Fibroblast of skin of left quadriceps (primary cell): ENCODE results near the gene MZF1.
"Not testable (repeated sequence)": the region's sequence is repeated elsewhere in the genome, so short reads cannot be mapped to it uniquely, and the experiment has no call there.

Experiments used
- DNase-seq, 2 experiments: peaks; one replicate each; pipeline ENCODE4 v3.0.0-alpha.2; 2013; ENCODE audit warnings: low read depth in 2 of 2

Gene MZF1

GRCh38 chr19:58542641-58543372 is 30.3 kb downstream of the MZF1 start:
- not testable (repeated sequence) for DNase-seq

GRCh38 chr19:58539169-58539559 is 34.0 kb downstream of the MZF1 start:
- not testable (repeated sequence) for DNase-seq

GRCh38 chr19:58538257-58539168 is 34.6 kb downstream of the MZF1 start:
- no peak for DNase-seq

GRCh38 chr19:58536852-58537798 is 36.0 kb downstream of the MZF1 start:
- no peak for DNase-seq

- no peak for DNase-seq
These were observed 37.3 kb downstream of the MZF1 start for GRCh38 chr19:58535857-58536256.

GRCh38 chr19:58531034-58531840 is 41.9 kb downstream of the MZF1 start:
- no peak for DNase-seq

GRCh38 chr19:58529405-58529804 is 43.7 kb downstream of the MZF1 start:
- no peak for DNase-seq

GRCh38 chr19:58522709-58523108 is 50.4 kb downstream of the MZF1 start:
- DNase-seq: no peak

GRCh38 chr19:58521651-58522050 is 51.5 kb downstream of the MZF1 start:
- DNase-seq: no peak

GRCh38 chr19:58520257-58520599 is 52.9 kb downstream of the MZF1 start:
- no peak for DNase-seq

- DNase-seq: peak; percentile 92 to 93
These were observed 53.5 kb downstream of the MZF1 start, which contains the start of gene ZBTB45 for GRCh38 chr19:58519355-58520256. Gene ZBTB45 (minus strand): TSS chr19:58519810. CDS start chr19:58517673, 2,137 bp downstream.

- peak; percentile 42 to 54 for DNase-seq
These were observed 54.1 kb downstream of the MZF1 start for GRCh38 chr19:58519087-58519354.

- DNase-seq: no peak
These were observed 54.7 kb downstream of the MZF1 start for GRCh38 chr19:58518256-58519086.

GRCh38 chr19:58516964-58517833 is 55.9 kb downstream of the MZF1 start:
- DNase-seq: no peak

GRCh38 chr19:58516246-58516836 is 56.8 kb downstream of the MZF1 start:
- DNase-seq: no peak

GRCh38 chr19:58515259-58515658 is 57.9 kb downstream of the MZF1 start:
- no peak for DNase-seq

GRCh38 chr19:58514564-58515022 is 58.5 kb downstream of the MZF1 start:
- no peak for DNase-seq
